Neural cell (in vitro differentiated cells): ENCODE measurements around the gene SPPL3. TPM values are rescaled to one million over a fixed set of nuclear protein-coding genes. Genes with fewer than 3 reads are reported as not detected.
A peak's percentile ranks its signal among the peaks of the same experiment; 100 is the strongest.

ENCODE experiments used
- H2AFZ ChIP-seq: fragments of 200-600, 300-800 bp; sonication (generic), shearing (Covaris generic); 2 replicates; pipeline ENCODE4 v1.6.0; 2014; ENCODE audit warnings: low read depth, mild to moderate bottlenecking, antibody characterized with exemption, low read length, moderate library complexity
- H3F3A ChIP-seq: fragments of 200-600 bp; shearing (Covaris generic); 2 replicates; pipeline ENCODE4 v1.6.1; 2016; ENCODE audit warnings: mild to moderate bottlenecking, moderate library complexity, mixed read lengths, antibody characterized with exemption, low read length; ENCODE audit not compliant: insufficient read depth, poor library complexity, severe bottlenecking
- H3K27ac ChIP-seq: fragments of 200-600, 300-800 bp; sonication (generic), shearing (Covaris generic); 2 replicates; pipeline ENCODE4 v1.5.1; 2014; ENCODE audit warnings: mild to moderate bottlenecking, low read length, moderate library complexity
- H3K27me3 ChIP-seq: fragments of 300-800, 200-600 bp; sonication (generic), shearing (Covaris generic); 2 replicates; pipeline ENCODE4 v1.6.0; 2014; ENCODE audit warnings: mild to moderate bottlenecking, low read depth, low read length, moderate library complexity; ENCODE audit not compliant: insufficient read depth
- H3K36me3 ChIP-seq: fragments of 300-800, 200-600 bp; sonication (generic), shearing (Covaris generic); 2 replicates; pipeline ENCODE4 v1.5.1; 2014; ENCODE audit warnings: mild to moderate bottlenecking, antibody characterized with exemption, low read length, moderate library complexity; ENCODE audit not compliant: insufficient read depth
- H3K4me2 ChIP-seq: fragments of 300-800, 200-600 bp; sonication (generic), shearing (Covaris generic); 2 replicates; pipeline ENCODE4 v1.6.0; 2014; ENCODE audit warnings: mild to moderate bottlenecking, low read length
- H3K4me3 ChIP-seq: fragments of 300-800, 200-600 bp; sonication (generic), shearing (Covaris generic); 2 replicates; pipeline ENCODE4 v1.5.1; 2014; ENCODE audit warnings: mild to moderate bottlenecking, low read length, moderate library complexity
- H3K79me2 ChIP-seq: fragments of 200-600 bp; shearing (Covaris generic); replicated peaks from 2 replicates; pipeline ENCODE4 v1.6.0; 2014; ENCODE audit warnings: mild to moderate bottlenecking, low read length, moderate library complexity; ENCODE audit not compliant: insufficient read depth
- H3K9ac ChIP-seq: fragments of 300-800, 200-600 bp; sonication (generic), shearing (Covaris generic); 2 replicates; pipeline ENCODE4 v1.6.1; 2016; ENCODE audit warnings: mild to moderate bottlenecking, low read length, mixed read lengths
- H3K9me2 ChIP-seq: fragments of 200-600 bp; shearing (Covaris generic); 2 replicates; pipeline ENCODE4 v1.6.1; 2016; ENCODE audit warnings: mild to moderate bottlenecking, low read length, mixed read lengths; ENCODE audit not compliant: insufficient read depth
- H3K9me3 ChIP-seq: fragments of 200-600, 300-800 bp; sonication (generic), shearing (Covaris generic); 2 replicates; pipeline ENCODE4 v1.6.1; 2016; ENCODE audit warnings: mild to moderate bottlenecking, mixed run types, low read length, moderate library complexity, mixed read lengths
- H4K20me1 ChIP-seq: fragments of 200-600 bp; shearing (Covaris generic); 2 replicates; pipeline ENCODE4 v1.6.1; 2016; ENCODE audit warnings: mild to moderate bottlenecking, mixed run types; ENCODE audit not compliant: insufficient read depth
- CTCF ChIP-seq: fragments of 450-650 bp; IDR thresholded peaks from 2 replicates; pipeline ENCODE4 v1.5.1; 2014; ENCODE audit warnings: antibody characterized with exemption, mild to moderate bottlenecking, moderate library complexity; ENCODE audit not compliant: poor library complexity, severe bottlenecking
- EP300 ChIP-seq: fragments of 450-650 bp; conservative IDR thresholded peaks from 2 replicates; pipeline ENCODE4 v1.6.1; 2014; ENCODE audit warnings: antibody characterized with exemption, mild to moderate bottlenecking, moderate library complexity; ENCODE audit not compliant: poor library complexity, severe bottlenecking
- EZH2 ChIP-seq: fragments of 200-600, 300-800 bp; shearing (Covaris generic), sonication (generic); IDR thresholded peaks from 2 replicates; pipeline ENCODE4 v1.6.1; 2014; ENCODE audit warnings: antibody characterized with exemption, low read length, borderline replicate concordance, mild to moderate bottlenecking; ENCODE audit not compliant: insufficient read depth, poor library complexity, severe bottlenecking
- MXI1 ChIP-seq: fragments of 450-650 bp; conservative IDR thresholded peaks from 2 replicates; pipeline ENCODE4 v1.6.1; 2014; ENCODE audit warnings: antibody characterized with exemption, mild to moderate bottlenecking; ENCODE audit not compliant: poor library complexity, severe bottlenecking
- POLR2AphosphoS5 ChIP-seq: IDR thresholded peaks from 2 replicates; pipeline ENCODE4 v1.6.1; 2012
- RAD21 ChIP-seq: fragments of 450-650 bp; conservative IDR thresholded peaks from 2 replicates; pipeline ENCODE4 v1.6.1; 2014; ENCODE audit warnings: antibody characterized with exemption, mild to moderate bottlenecking, moderate library complexity
- REST ChIP-seq: IDR thresholded peaks from 2 replicates; pipeline ENCODE4 v1.6.1; 2012; ENCODE audit warnings: borderline replicate concordance
- SMC3 ChIP-seq: fragments of 450-650 bp; conservative IDR thresholded peaks from 2 replicates; pipeline ENCODE4 v1.6.1; 2014; ENCODE audit warnings: antibody characterized with exemption, mild to moderate bottlenecking, moderate library complexity; ENCODE audit not compliant: poor library complexity
- TAF1 ChIP-seq: IDR thresholded peaks from 2 replicates; pipeline ENCODE4 v1.6.1; 2012; ENCODE audit warnings: low read depth
- polyA plus RNA-seq: library from polyadenylated mRNA; depleted of rRNA; stranded (reverse); fragments of >200 nt; gene quantifications from 2 replicates; pipeline ENCODE4 v1.2.3, GENCODE V29; 2014

The SPPL3 gene
- polyA plus RNA-seq, 1 donor from 2014 or later: 21.3 TPM

- H3K4me3 ChIP-seq: peak within 1 kb of the TSS; percentile 66
- H2AFZ ChIP-seq: no peak within 1 kb of the TSS
- no peaks in the 10 kb centered on the region for H3F3A ChIP-seq
- H3K9ac ChIP-seq: peak within 1 kb of the TSS; percentile 33
- no peaks in the 10 kb centered on the region for H4K20me1 ChIP-seq
- TF ChIP-seq CTCF (no peak), TAF1 (no peak), POLR2AphosphoS5 (no peak), MXI1 (no peak), RAD21 (no peak), REST (no peak), EP300 (no peak), SMC3 (no peak), EZH2 (no peak)
- no peaks in the 10 kb centered on the region for H3K36me3 ChIP-seq
- H3K4me2 ChIP-seq: no peak within 1 kb of the TSS
- H3K9me2 ChIP-seq: no peaks in the 10 kb centered on the region
- no peaks in the 10 kb centered on the region for H3K27me3 ChIP-seq
- no peak within 1 kb of the TSS for H3K27ac ChIP-seq
- no peaks in the 10 kb centered on the region for H3K79me2 ChIP-seq
- no peaks in the 10 kb centered on the region for H3K9me3 ChIP-seq
Observed at GRCh38 chr12:120725659-120726509, 178.3 kb downstream of the SPPL3 start, which contains the start of gene ACADS. ACADS (plus strand) TSS chr12:120725826; CDS start chr12:120725886, 60 bp downstream.

GRCh38 chr12:120725151-120725658 is 179.0 kb downstream of the SPPL3 start:
- Histone ChIP-seq H2AFZ (no peak overlapping the region), H3K9ac (no peak overlapping the region)

More at GRCh38 chr12:120725151-120725658, 179.0 kb downstream of the SPPL3 start:
- no peaks in the 10 kb centered on the region for H3F3A ChIP-seq
- TF ChIP-seq EZH2 (no peak), TAF1 (no peak), SMC3 (no peak), EP300 (no peak), REST (no peak), CTCF (no peak), RAD21 (no peak), POLR2AphosphoS5 (no peak), MXI1 (no peak)
- no peaks in the 10 kb centered on the region for H3K9me2 ChIP-seq
- no peaks in the 10 kb centered on the region for H4K20me1 ChIP-seq
- no peaks in the 10 kb centered on the region for H3K36me3 ChIP-seq
- no peaks in the 10 kb centered on the region for H3K79me2 ChIP-seq
- H3K27ac ChIP-seq: no peak overlapping the region
- no peak overlapping the region for H3K4me2 ChIP-seq
- H3K27me3 ChIP-seq: no peaks in the 10 kb centered on the region
- peak overlapping the region; percentile 66 for H3K4me3 ChIP-seq
- H3K9me3 ChIP-seq: no peaks in the 10 kb centered on the region
